Astrocyte (in vitro differentiated cells and primary cell): Measurements from ENCODE around the gene RB1. TPM values are rescaled to one million over a fixed set of nuclear protein-coding genes. Genes with fewer than 3 reads are reported as not detected.

Source experiments
- DNase-seq: peaks from one replicate; pipeline ENCODE4 v3.0.0-alpha.2; 2010; ENCODE audit warnings: low read depth
- FAIRE-seq: peaks from 2 replicates; lab custom pipeline; 2011; peaks lifted over from hg19 to GRCh38; lab: Jason Lieb, UNC
- H2AFZ ChIP-seq: 2 replicates; pipeline ENCODE4 v1.6.0; 2012; ENCODE audit warnings: low read depth, low read length, inconsistent platforms
- H3K27ac ChIP-seq: 2 replicates; pipeline ENCODE4 v1.5.1; 2011; ENCODE audit warnings: low read depth, low read length, inconsistent platforms
- H3K27me3 ChIP-seq: 2 replicates; pipeline ENCODE4 v1.6.0; 2011; ENCODE audit warnings: low read length, inconsistent platforms; ENCODE audit not compliant: insufficient read depth
- H3K36me3 ChIP-seq: 2 replicates; pipeline ENCODE4 v1.5.1; 2011; ENCODE audit warnings: low read length, inconsistent platforms; ENCODE audit not compliant: insufficient read depth
- H3K4me1 ChIP-seq: 2 replicates; pipeline ENCODE4 v1.5.1; 2011; ENCODE audit warnings: low read length, inconsistent platforms; ENCODE audit not compliant: insufficient read depth
- H3K4me2 ChIP-seq: 2 replicates; pipeline ENCODE4 v1.6.0; 2012; ENCODE audit warnings: low read length, inconsistent platforms
- H3K4me3 ChIP-seq: 2 replicates; pipeline ENCODE4 v1.5.1; 2011; ENCODE audit warnings: low read depth, mild to moderate bottlenecking, low read length, inconsistent platforms; ENCODE audit not compliant: insufficient read depth
- H3K79me2 ChIP-seq: 2 replicates; pipeline ENCODE4 v1.6.0; 2012; ENCODE audit warnings: mild to moderate bottlenecking, low read length, inconsistent platforms; ENCODE audit not compliant: insufficient read depth
- H3K9ac ChIP-seq: 2 replicates; pipeline ENCODE4 v1.6.0; 2012; ENCODE audit warnings: mild to moderate bottlenecking, low read length, inconsistent platforms
- H3K9me3 ChIP-seq: 2 replicates; pipeline ENCODE4 v1.5.1; 2012; ENCODE audit warnings: low read depth, mild to moderate bottlenecking, low read length, inconsistent platforms; ENCODE audit not compliant: insufficient read depth
- H4K20me1 ChIP-seq: 2 replicates; pipeline ENCODE4 v1.6.0; 2012; ENCODE audit warnings: low read length, inconsistent platforms; ENCODE audit not compliant: insufficient read depth
- H3K27ac Mint-ChIP-seq: one replicate; pipeline ENCODE4 v1.8.0; 2021; ENCODE audit warnings: mild to moderate bottlenecking, mixed read lengths; ENCODE audit not compliant: unreplicated experiment
- H3K27me3 Mint-ChIP-seq: one replicate; pipeline ENCODE4 v1.8.0; 2021; ENCODE audit warnings: low read depth, mixed read lengths; ENCODE audit not compliant: unreplicated experiment
- H3K36me3 Mint-ChIP-seq: one replicate; pipeline ENCODE4 v1.8.0; 2021; ENCODE audit warnings: low read depth, mixed read lengths; ENCODE audit not compliant: unreplicated experiment
- H3K4me1 Mint-ChIP-seq: one replicate; pipeline ENCODE4 v1.8.0; 2021; ENCODE audit warnings: low read depth, mixed read lengths; ENCODE audit not compliant: unreplicated experiment
- H3K4me3 Mint-ChIP-seq: one replicate; pipeline ENCODE4 v1.8.0; 2021; ENCODE audit warnings: mild to moderate bottlenecking, moderate library complexity, mixed read lengths; ENCODE audit not compliant: unreplicated experiment
- H3K9me3 Mint-ChIP-seq: one replicate; pipeline ENCODE4 v1.8.0; 2021; ENCODE audit warnings: mild to moderate bottlenecking, mixed read lengths; ENCODE audit not compliant: unreplicated experiment
- CTCF ChIP-seq: IDR thresholded peaks from 2 replicates; pipeline ENCODE4 v1.5.1; 2011; ENCODE audit warnings: low read depth, mild to moderate bottlenecking, inconsistent platforms, low read length, moderate library complexity; ENCODE audit not compliant: insufficient read depth
- EZH2 ChIP-seq: IDR thresholded peaks from 2 replicates; pipeline ENCODE4 v1.6.1; 2012; ENCODE audit warnings: mild to moderate bottlenecking, low read length, inconsistent platforms; ENCODE audit not compliant: insufficient read depth
- total RNA-seq: library from RNA; stranded (reverse); gene quantifications from 2 replicates; pipeline ENCODE4 v1.2.1, GENCODE V29; 2021

The RB1 gene
- total RNA-seq, 1 donor from 2014 or later, result 32.7 TPM

- no peak overlapping the region for H3K27ac ChIP-seq
- no peaks in the 10 kb centered on the region for H3K79me2 ChIP-seq
- no peaks in the 10 kb centered on the region for H3K27me3 ChIP-seq
- no peaks in the 10 kb centered on the region for H3K36me3 Mint-ChIP-seq
- H3K9me3 ChIP-seq, result no peaks in the 10 kb centered on the region
- no peak overlapping the region for H2AFZ ChIP-seq
- no peaks in the 10 kb centered on the region for H3K9me3 Mint-ChIP-seq
- no peak overlapping the region for H3K27ac Mint-ChIP-seq
- H3K36me3 ChIP-seq, result no peaks in the 10 kb centered on the region
- peaks cover 20% of the 10 kb centered on the region for H3K4me1 Mint-ChIP-seq
- H3K4me2 ChIP-seq, result no peak overlapping the region
- no peaks in the 10 kb centered on the region for H3K27me3 Mint-ChIP-seq
- FAIRE-seq (no peak), DNase-seq (no peak)
- H4K20me1 ChIP-seq, result no peaks in the 10 kb centered on the region
- H3K4me3 Mint-ChIP-seq, result no peak overlapping the region
- H3K9ac ChIP-seq, result no peak overlapping the region
- no peak overlapping the region for H3K4me3 ChIP-seq
- H3K4me1 ChIP-seq, result peaks cover 10% of the 10 kb centered on the region
- no peak for TF ChIP-seq CTCF
- no peak for TF ChIP-seq EZH2
These were observed 99.6 kb downstream of the RB1 start for GRCh38 chr13:48403151-48403631.

DNA sequence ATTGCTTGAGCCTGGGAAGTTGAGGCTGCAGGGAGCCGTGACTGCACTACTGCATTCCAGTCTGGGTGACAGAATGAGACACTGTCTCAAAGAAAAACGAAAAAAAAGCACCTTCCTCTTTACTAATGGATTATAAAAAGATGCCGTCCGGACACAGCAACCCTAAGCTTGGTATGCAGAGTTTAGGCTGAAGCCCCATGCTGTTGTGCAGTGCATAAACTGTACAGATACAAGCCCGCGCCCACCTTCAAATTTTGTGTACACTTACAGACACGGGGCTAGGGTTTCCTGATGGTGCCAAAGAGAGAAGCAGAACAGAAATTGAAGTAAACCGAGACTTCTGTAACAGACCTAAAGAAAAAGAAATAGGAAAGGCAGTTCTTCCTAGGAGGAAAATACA lies 100.4 kb downstream of the RB1 start:
- H3K79me2 ChIP-seq, result no peaks in the 10 kb centered on the region
- FAIRE-seq (no peak), DNase-seq (no peak)
- H4K20me1 ChIP-seq, result no peaks in the 10 kb centered on the region
- no peaks in the 10 kb centered on the region for H3K9me3 ChIP-seq
- no peak for TF ChIP-seq CTCF
- TF ChIP-seq EZH2, result no peak
- no peak overlapping the region for H3K4me2 ChIP-seq
- Mint-ChIP-seq H3K36me3 (no peaks in the 10 kb centered on the region), H3K4me1 (peaks cover 15% of the 10 kb centered on the region), H3K9me3 (no peaks in the 10 kb centered on the region), H3K4me3 (no peak overlapping the region), H3K27ac (no peak overlapping the region), H3K27me3 (no peaks in the 10 kb centered on the region)
- no peak overlapping the region for H3K27ac ChIP-seq
- no peak overlapping the region for H3K9ac ChIP-seq
- no peak overlapping the region for H2AFZ ChIP-seq
- no peaks in the 10 kb centered on the region for H3K27me3 ChIP-seq
- H3K36me3 ChIP-seq, result no peaks in the 10 kb centered on the region
- H3K4me3 ChIP-seq, result no peak overlapping the region
- H3K4me1 ChIP-seq, result peaks cover 10% of the 10 kb centered on the region

DNA sequence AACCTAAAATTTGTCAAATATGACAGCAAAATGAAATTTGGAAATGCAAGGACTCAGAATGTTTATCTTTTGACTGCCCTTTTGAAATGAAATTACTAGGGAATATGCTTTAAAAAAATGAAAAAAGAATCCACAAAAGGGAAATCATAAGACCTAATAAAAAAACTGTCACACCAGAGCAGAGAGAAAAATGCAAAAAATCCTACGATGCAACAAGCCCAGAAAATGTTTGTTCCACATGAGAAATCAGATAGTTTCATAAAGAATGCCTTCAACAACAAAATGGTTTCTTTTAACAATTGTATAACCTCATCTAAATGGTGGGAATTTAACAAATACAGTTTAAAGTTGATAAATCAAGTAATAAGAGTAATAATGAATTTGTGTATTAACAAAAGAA lies 101.4 kb downstream of the RB1 start:
- peaks cover 12% of the 10 kb centered on the region for H3K4me1 Mint-ChIP-seq
- no peaks in the 10 kb centered on the region for H3K9me3 Mint-ChIP-seq
- peak; percentile 32 for FAIRE-seq

More for the DNA sequence above, 101.4 kb downstream of the RB1 start:
- no peaks in the 10 kb centered on the region for H3K36me3 ChIP-seq
- H4K20me1 ChIP-seq, result no peaks in the 10 kb centered on the region
- no peak for DNase-seq
- H3K9me3 ChIP-seq, result no peaks in the 10 kb centered on the region
- H3K79me2 ChIP-seq, result peaks cover 3% of the 10 kb centered on the region
- no peak for TF ChIP-seq EZH2
- no peak for TF ChIP-seq CTCF
- no peak overlapping the region for H3K4me3 Mint-ChIP-seq
- H3K27ac Mint-ChIP-seq, result no peak overlapping the region
- H3K9ac ChIP-seq, result no peak overlapping the region
- no peaks in the 10 kb centered on the region for H3K27me3 Mint-ChIP-seq
- H3K4me2 ChIP-seq, result no peak overlapping the region
- H3K27me3 ChIP-seq, result no peaks in the 10 kb centered on the region
- H3K27ac ChIP-seq, result no peak overlapping the region
- H3K4me1 ChIP-seq, result peaks cover 10% of the 10 kb centered on the region
- no peak overlapping the region for H3K4me3 ChIP-seq
- no peaks in the 10 kb centered on the region for H3K36me3 Mint-ChIP-seq
- no peak overlapping the region for H2AFZ ChIP-seq
